IMR-90 (cell line): Measurements from ENCODE around the gene CMTM1. TPM values are rescaled to one million over a fixed set of nuclear protein-coding genes. Genes with fewer than 3 reads are reported as not detected.
A peak's percentile ranks its signal among the peaks of the same experiment; 100 is the strongest.

Experiments used
- ATAC-seq: fragments of 200-7000 bp; cut with Tn5 transposase; 2 replicates; pipeline ENCODE4 v1.9.1; 2020; ENCODE audit warnings: low read depth, mild to moderate bottlenecking, moderate library complexity
- BruUV-seq: library from RNA; stranded (reverse); fragments of 400-500 nt; replicated peaks from 2 replicates; lab custom pipeline; 2021; lab: Mats Ljungman, UMichigan
- CTCF ChIA-PET: fragments of 300-600 bp; formaldehyde crosslinking; extraction: SDS; loops from one replicate; lab custom pipeline; 2021; ENCODE audit warnings: antibody characterized with exemption; lab: Yijun Ruan, JAX
- POLR2A ChIA-PET: fragments of 300-600 bp; sonication (Branson Sonifier 250); formaldehyde crosslinking; loops from one replicate; lab custom pipeline; 2022; ENCODE audit warnings: antibody characterized with exemption; ENCODE audit not compliant: unreplicated experiment; lab: Charles Lee
- DNase-seq: peaks from one replicate; pipeline ENCODE4 v3.0.0; 2013
- H2AFZ ChIP-seq: replicated peaks from 2 replicates; pipeline ENCODE3; 2013; ENCODE audit warnings: low read length, mild to moderate bottlenecking; ENCODE audit not compliant: poor library complexity
- H2AK5ac ChIP-seq: 2 replicates; pipeline ENCODE4 v1.6.1; 2013; ENCODE audit warnings: low read depth, low read length, inconsistent platforms
- H2AK9ac ChIP-seq: replicated peaks from 2 replicates; pipeline ENCODE3; 2013; ENCODE audit warnings: mild to moderate bottlenecking, low read depth, low read length, moderate library complexity; ENCODE audit not compliant: poor library complexity
- H2BK120ac ChIP-seq: 2 replicates; pipeline ENCODE4 v1.6.1; 2013; ENCODE audit warnings: low read depth, low read length, inconsistent platforms
- H2BK15ac ChIP-seq: 3 replicates; pipeline ENCODE4 v1.6.1; 2013; ENCODE audit warnings: low read depth, low read length, inconsistent platforms
- H2BK20ac ChIP-seq: 2 replicates; pipeline ENCODE4 v1.6.1; 2013; ENCODE audit warnings: low read depth, mild to moderate bottlenecking, inconsistent platforms, low read length, moderate library complexity
- H2BK5ac ChIP-seq: 2 replicates; pipeline ENCODE4 v1.6.1; 2013; ENCODE audit warnings: mild to moderate bottlenecking, low read depth, low read length, inconsistent platforms; ENCODE audit not compliant: poor library complexity, severe bottlenecking
- H3K14ac ChIP-seq: replicated peaks from 2 replicates; pipeline ENCODE4 v1.6.1; 2013; ENCODE audit warnings: low read depth, low read length, inconsistent platforms
- H3K18ac ChIP-seq: 2 replicates; pipeline ENCODE4 v1.6.1; 2013; ENCODE audit warnings: low read depth, low read length, control low read depth
- H3K23ac ChIP-seq: 2 replicates; pipeline ENCODE4 v1.6.1; 2013; ENCODE audit warnings: low read depth, low read length, inconsistent platforms
- H3K27ac ChIP-seq: 2 replicates; pipeline ENCODE4 v1.5.1; 2013; ENCODE audit warnings: mild to moderate bottlenecking, control low read depth, low read length; ENCODE audit not compliant: insufficient read depth
- H3K27me3 ChIP-seq: 2 replicates; pipeline ENCODE4 v1.6.1; 2013; ENCODE audit warnings: low read length; ENCODE audit not compliant: control insufficient read depth, insufficient read depth
- H3K36me3 ChIP-seq: 2 replicates; pipeline ENCODE4 v1.6.1; 2013; ENCODE audit warnings: low read length, mixed read lengths; ENCODE audit not compliant: control insufficient read depth, insufficient read depth
- H3K4ac ChIP-seq: 2 replicates; pipeline ENCODE4 v1.6.1; 2013; ENCODE audit warnings: low read depth, low read length, inconsistent platforms
- H3K4me1 ChIP-seq: 2 replicates; pipeline ENCODE4 v1.6.1; 2013; ENCODE audit warnings: low read length, mixed read lengths; ENCODE audit not compliant: control insufficient read depth, insufficient read depth
- H3K4me2 ChIP-seq: 2 replicates; pipeline ENCODE4 v1.6.1; 2013; ENCODE audit warnings: low read depth, mild to moderate bottlenecking, control low read depth, low read length, moderate library complexity
- H3K4me3 ChIP-seq: 2 replicates; pipeline ENCODE4 v1.5.1; 2013; ENCODE audit warnings: low read depth, mild to moderate bottlenecking, control low read depth, low read length, moderate library complexity; ENCODE audit not compliant: insufficient read depth
- H3K56ac ChIP-seq: 2 replicates; pipeline ENCODE4 v1.6.1; 2013; ENCODE audit warnings: low read length, inconsistent platforms; ENCODE audit not compliant: insufficient read depth; ENCODE audit errors: extremely low read depth
- H3K79me1 ChIP-seq, 2 experiments: 2 replicates each; pipeline ENCODE4 v1.6.1; 2013; ENCODE audit warnings: low read length in 2 of 2, inconsistent platforms in 1 of 2, low read depth in 1 of 2
- H3K9ac ChIP-seq: 2 replicates; pipeline ENCODE4 v1.6.1; 2013; ENCODE audit warnings: low read depth, low read length, control low read depth
- H3K9me1 ChIP-seq: 2 replicates; pipeline ENCODE4 v1.6.1; 2013; ENCODE audit warnings: low read length, inconsistent platforms; ENCODE audit not compliant: insufficient read depth
- H3K9me3 ChIP-seq: 2 replicates; pipeline ENCODE4 v1.6.1; 2013; ENCODE audit warnings: low read length; ENCODE audit not compliant: control insufficient read depth, insufficient read depth
- H4K20me1 ChIP-seq: 2 replicates; pipeline ENCODE4 v1.6.1; 2013; ENCODE audit warnings: low read length, inconsistent platforms; ENCODE audit not compliant: insufficient read depth
- H4K5ac ChIP-seq: 2 replicates; pipeline ENCODE4 v1.6.1; 2013; ENCODE audit warnings: mild to moderate bottlenecking, low read depth, low read length, control low read depth
- H4K8ac ChIP-seq, 2 experiments: 2 replicates each; pipeline ENCODE4 v1.6.1; 2013; ENCODE audit warnings: low read depth in 2 of 2, low read length in 2 of 2, control low read depth in 1 of 2, inconsistent platforms in 1 of 2
- H4K91ac ChIP-seq: 2 replicates; pipeline ENCODE4 v1.6.1; 2013; ENCODE audit warnings: low read depth, low read length, inconsistent platforms; ENCODE audit not compliant: insufficient read depth
- BHLHE40 ChIP-seq: fragments of 150-350 bp; IDR thresholded peaks from 2 replicates; pipeline ENCODE4 v1.6.1; 2016; ENCODE audit warnings: mild to moderate bottlenecking, low read depth, low read length
- CEBPB ChIP-seq: IDR thresholded peaks from 2 replicates; pipeline ENCODE4 v1.6.1; 2012; ENCODE audit warnings: low read depth, low read length, improper control_type of control experiment
- CHD1 ChIP-seq: IDR thresholded peaks from 2 replicates; pipeline ENCODE4 v1.6.1; 2012; ENCODE audit warnings: low read depth, low read length, improper control_type of control experiment
- CTCF ChIP-seq: conservative IDR thresholded peaks from 2 replicates; pipeline ENCODE4 v1.5.1; 2012; ENCODE audit warnings: mild to moderate bottlenecking, low read depth, low read length, improper control_type of control experiment
- FOS ChIP-seq: fragments of 150-350 bp; IDR thresholded peaks from 2 replicates; pipeline ENCODE4 v1.6.1; 2016; ENCODE audit warnings: low read depth, low read length
- MAFK ChIP-seq: IDR thresholded peaks from 2 replicates; pipeline ENCODE4 v1.6.1; 2012; ENCODE audit warnings: low read depth, low read length, improper control_type of control experiment
- MAZ ChIP-seq: IDR thresholded peaks from 2 replicates; pipeline ENCODE4 v1.6.1; 2012; ENCODE audit warnings: low read depth, mild to moderate bottlenecking, low read length, improper control_type of control experiment, moderate library complexity, borderline replicate concordance
- MXI1 ChIP-seq: IDR thresholded peaks from 2 replicates; pipeline ENCODE4 v1.6.1; 2012; ENCODE audit warnings: low read depth, mild to moderate bottlenecking, low read length, moderate library complexity, borderline replicate concordance
- NFE2L2 ChIP-seq: fragments of 150-350 bp; IDR thresholded peaks from 2 replicates; pipeline ENCODE4 v1.6.1; 2016; ENCODE audit warnings: low read depth, mild to moderate bottlenecking, low read length
- POLR2A ChIP-seq: IDR thresholded peaks from 2 replicates; pipeline ENCODE4 v1.6.1; 2012; ENCODE audit warnings: mild to moderate bottlenecking, low read depth, low read length
- RCOR1 ChIP-seq: IDR thresholded peaks from 2 replicates; pipeline ENCODE4 v1.6.1; 2012; ENCODE audit warnings: mild to moderate bottlenecking, low read length, improper control_type of control experiment; ENCODE audit not compliant: insufficient replicate concordance
- RFX5 ChIP-seq: IDR thresholded peaks from 2 replicates; pipeline ENCODE4 v1.8.0; 2012; ENCODE audit warnings: low read depth, mild to moderate bottlenecking, low read length, moderate library complexity
- SMC3 ChIP-seq: fragments of 150-350 bp; IDR thresholded peaks from 2 replicates; pipeline ENCODE4 v1.6.1; 2016; ENCODE audit warnings: low read depth, mild to moderate bottlenecking, antibody characterized with exemption, low read length, moderate library complexity
- USF2 ChIP-seq: fragments of 150-350 bp; IDR thresholded peaks from 2 replicates; pipeline ENCODE4 v1.6.1; 2017; ENCODE audit warnings: mild to moderate bottlenecking, antibody characterized with exemption, low read length, low read depth
- WGBS, 2 experiments: methylation state at CpG; one replicate each; pipeline versions ENCODE4 v1.1.5 to v1.1.7; 2013; ENCODE audit warnings: missing lambda C conversion rate in 2 of 2; ENCODE audit not compliant: insufficient read length in 1 of 2; ENCODE audit errors: extremely low coverage in 2 of 2; 5-methylcytosine and 5-hydroxymethylcytosine counted together
- dilution Hi-C: fragments of 300-500 bp; cut with HindIII; formaldehyde crosslinking; loops from one replicate; pipeline ENCODE4 v1.14.3; 2018; ENCODE audit warnings: low sequenced_read_pairs; ENCODE audit not compliant: unreplicated experiment
- in situ Hi-C: fragments of 300-500 bp; cut with MboI; formaldehyde crosslinking; loops from 3 replicates; pipeline ENCODE4 v1.14.3; 2019; ENCODE audit warnings: low sequenced_read_pairs, inconsistent platforms, mixed read lengths
- intact Hi-C: fragments of 100-400 bp; cut with micrococcal nuclease; formaldehyde crosslinking; loops from 2 replicates; pipeline ENCODE4 v1.10.0; 2022
- polyA plus RNA-seq, 3 experiments: library from polyadenylated mRNA; depleted of rRNA; stranded (reverse); fragments of >200 nt; gene quantifications; 2 replicates each; pipeline ENCODE4 v1.2.3, GENCODE V29; 2012; ENCODE audit warnings: low replicate concordance in 1 of 3
- total RNA-seq: library from RNA; depleted of rRNA; stranded (reverse); fragments of >200 nt; gene quantifications from 2 replicates; pipeline ENCODE4 v1.2.3, GENCODE V29; 2012

CMTM1 gene
- total and polyA plus RNA-seq, 2 of the 4 experiments (the other 2 are of a cell fraction): 0.54 to 2.1 TPM

GRCh38 chr16:66552286-66553177, 13.7 kb upstream of the CMTM1 start, which contains the start of gene CKLF (continued):
- TF ChIP-seq CTCF: no peak

- Histone ChIP-seq H3K27ac (no peak overlapping the region), H3K27me3 (no peaks in the 10 kb centered on the region), H2BK15ac (no peak overlapping the region), H2BK5ac (no peak overlapping the region), H3K4ac (peak overlapping the region; percentile 91; the same call in 1 of the 2 replicates), H2AK5ac (peak overlapping the region; percentile 32), H4K5ac (no peak overlapping the region), H3K56ac (no peak overlapping the region), H2AFZ (no peak overlapping the region), H4K8ac (peak overlapping the region; percentile 97 to 98; a peak in 2 of 4 replicates), H4K91ac (0 out of 2 replicates have a peak overlapping the region, but pooled peaks have one; percentile 8), H4K20me1 (no peaks in the 10 kb centered on the region), H3K9me1 (peaks cover 16% of the 10 kb centered on the region; the same call in 1 of the 2 replicates), H3K4me3 (peak overlapping the region; percentile 2; the same call in 1 of the 2 replicates), H3K79me1 (peaks cover 54 to 69% of the 10 kb centered on the region in 2 experiments), H3K14ac (peak overlapping the region; percentile 95), H3K36me3 (peaks cover under 1% of the 10 kb centered on the region; the same call in 1 of the 2 replicates), H3K4me1 (peaks cover 7% of the 10 kb centered on the region), H3K4me2 (peak overlapping the region; percentile 84), H3K9ac (peak overlapping the region; percentile 54), H3K9me3 (no peaks in the 10 kb centered on the region), H2BK20ac (no peak overlapping the region), H3K18ac (no peak overlapping the region), H2BK120ac (no peak overlapping the region), H2AK9ac (peak overlapping the region; percentile 89), H3K23ac (no peak overlapping the region)
- no peak for DNase-seq
- POLR2A ChIA-PET: interaction anchor here (1.0 kb wide), 1 partner anchor 31 kb away, joined by 3 read pairs; no protein-coding TSS in a partner anchor
- CTCF ChIA-PET: no interaction called here
- WGBS, 2 experiments: no CpG with 5 or more reads among the region's 8 CpGs
- no TSS peak for BruUV-seq
- dilution Hi-C loops (no loop called here), intact Hi-C loops (loop anchor here (2.0 kb wide), 1 partner anchor 52 kb away; the partner anchor contains the start of gene CMTM3), in situ Hi-C loops (loop anchor here (5.0 kb wide), 1 partner anchor 49 kb away; the partner anchor contains the start of gene CMTM3)
- ATAC-seq: no peak
- TF ChIP-seq RFX5: no peak
- no peak for TF ChIP-seq FOS
- no peak for TF ChIP-seq CHD1
- no peak for TF ChIP-seq MXI1
- TF ChIP-seq MAFK: no peak
- no peak for TF ChIP-seq RCOR1
- TF ChIP-seq MAZ: no peak
- TF ChIP-seq NFE2L2: no peak
- TF ChIP-seq BHLHE40: no peak
- TF ChIP-seq USF2: no peak
- TF ChIP-seq SMC3: no peak
- TF ChIP-seq CEBPB: no peak
- TF ChIP-seq POLR2A: no peak
These were observed 13.0 kb upstream of the CMTM1 start for GRCh38 chr16:66553223-66553622.
